GM21825 (cell line): Measurements from ENCODE around the gene KRTAP26-1.

Experiments used
- ATAC-seq: cut with Tn5 transposase; IDR thresholded peaks from one replicate; pipeline ENCODE4 v1.9.1; 2021; ENCODE audit warnings: mild to moderate bottlenecking, moderate library complexity; ENCODE audit not compliant: unreplicated experiment

The KRTAP26-1 gene

GRCh38 chr21:30320215-30320614, at the start of gene KRTAP26-1:
Gene KRTAP26-1 (minus strand): TSS chr21:30320315. CDS start chr21:30320035, 280 bp downstream.
- ATAC-seq, result no peak

GRCh38 chr21:30355906-30356305, 35.8 kb upstream of the KRTAP26-1 start:
- no peak for ATAC-seq

- ATAC-seq, result no peak
Observed at GRCh38 chr21:30354308-30355005, 34.3 kb upstream of the KRTAP26-1 start.

GRCh38 chr21:30351534-30351933, 31.4 kb upstream of the KRTAP26-1 start:
- ATAC-seq, result no peak

GRCh38 chr21:30349572-30349971, 29.5 kb upstream of the KRTAP26-1 start:
- no peak for ATAC-seq

- ATAC-seq, result no peak
Observed at GRCh38 chr21:30348506-30348905, 28.4 kb upstream of the KRTAP26-1 start, which contains the start of gene KRTAP23-1. Gene KRTAP23-1 (minus strand): TSS chr21:30348606. CDS start chr21:30348606, 0 bp downstream.

- ATAC-seq, result no peak
Observed at GRCh38 chr21:30345014-30345413, 24.9 kb upstream of the KRTAP26-1 start.

- no peak for ATAC-seq
Observed at GRCh38 chr21:30340714-30341573, 20.8 kb upstream of the KRTAP26-1 start.

- no peak for ATAC-seq
Observed at GRCh38 chr21:30338717-30339116, 18.6 kb upstream of the KRTAP26-1 start.

GRCh38 chr21:30337772-30338171, 17.7 kb upstream of the KRTAP26-1 start:
- ATAC-seq, result no peak

- no peak for ATAC-seq
Observed at GRCh38 chr21:30337276-30337744, 17.2 kb upstream of the KRTAP26-1 start, which contains the start of gene KRTAP27-1. Gene KRTAP27-1 (minus strand): TSS chr21:30337694. CDS start chr21:30337668, 26 bp downstream.

- no peak for ATAC-seq
Observed at GRCh38 chr21:30336596-30336995, 16.5 kb upstream of the KRTAP26-1 start.

GRCh38 chr21:30333736-30334135, 13.6 kb upstream of the KRTAP26-1 start:
- ATAC-seq, result no peak

GRCh38 chr21:30332681-30333080, 12.6 kb upstream of the KRTAP26-1 start:
- ATAC-seq, result no peak

GRCh38 chr21:30329203-30329875, 9.2 kb upstream of the KRTAP26-1 start:
- ATAC-seq, result no peak

GRCh38 chr21:30326390-30326789, 6.3 kb upstream of the KRTAP26-1 start:
- ATAC-seq, result no peak

GRCh38 chr21:30315701-30316100, 4.4 kb downstream of the KRTAP26-1 start:
- no peak for ATAC-seq

- ATAC-seq, result no peak
Observed at GRCh38 chr21:30306884-30307283, 13.2 kb downstream of the KRTAP26-1 start.

GRCh38 chr21:30305136-30305535, 15.0 kb downstream of the KRTAP26-1 start:
- ATAC-seq, result no peak

GRCh38 chr21:30289215-30289614, 30.9 kb downstream of the KRTAP26-1 start, which contains the start of gene KRTAP25-1:
Gene KRTAP25-1 (minus strand): TSS chr21:30289514. CDS start chr21:30289490, 24 bp downstream.
- ATAC-seq, result no peak

GRCh38 chr21:30282850-30283249, 37.3 kb downstream of the KRTAP26-1 start, which contains the start of gene KRTAP24-1:
Gene KRTAP24-1 (minus strand): TSS chr21:30282950. CDS start chr21:30282932, 18 bp downstream.
- no peak for ATAC-seq
